ENCODE data around the gene SRRM2. TPM values are rescaled to one million over a fixed set of nuclear protein-coding genes. Genes with fewer than 3 reads are reported as not detected.

Gene SRRM2
- total RNA-seq, 1 donor from 2014 or later, result 963 TPM

DNA sequence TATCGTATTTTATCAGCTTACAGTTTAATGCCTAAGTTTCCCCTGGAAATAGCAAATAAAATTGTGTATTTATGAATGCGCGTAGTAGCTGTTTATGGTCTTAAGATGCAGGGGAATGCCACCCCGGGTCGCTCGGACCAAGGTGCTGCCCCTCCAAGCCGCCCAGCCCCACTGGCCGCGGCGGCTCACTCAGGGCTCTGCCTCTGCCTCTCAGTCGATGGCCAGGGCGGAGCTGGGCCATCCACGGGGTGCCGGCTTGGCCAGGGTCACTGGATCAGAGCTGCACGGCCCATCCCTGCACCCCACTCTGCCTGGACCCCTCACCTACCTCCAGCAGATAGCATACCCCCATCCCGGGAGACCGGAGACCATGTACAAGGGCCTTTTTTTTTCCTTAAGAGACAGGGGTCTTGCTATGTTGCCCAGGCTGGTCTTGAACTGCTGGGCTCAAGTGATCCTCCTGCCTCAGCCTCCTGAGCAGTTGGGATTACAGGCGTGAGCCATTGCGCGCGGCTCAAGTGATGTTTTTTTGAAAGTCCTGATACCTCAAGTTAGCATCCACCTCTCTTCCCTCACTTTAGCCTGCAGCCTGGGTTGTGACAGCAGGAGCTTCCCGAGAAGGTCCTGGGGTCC, 43.4 kb upstream of the SRRM2 start:
- ChIA-PET POLR2A (no interaction called here), CTCF (no interaction called here)
- intact Hi-C loops (cut with micrococcal nuclease), result no loop called here
- TF ChIP-seq, protein P1, sequence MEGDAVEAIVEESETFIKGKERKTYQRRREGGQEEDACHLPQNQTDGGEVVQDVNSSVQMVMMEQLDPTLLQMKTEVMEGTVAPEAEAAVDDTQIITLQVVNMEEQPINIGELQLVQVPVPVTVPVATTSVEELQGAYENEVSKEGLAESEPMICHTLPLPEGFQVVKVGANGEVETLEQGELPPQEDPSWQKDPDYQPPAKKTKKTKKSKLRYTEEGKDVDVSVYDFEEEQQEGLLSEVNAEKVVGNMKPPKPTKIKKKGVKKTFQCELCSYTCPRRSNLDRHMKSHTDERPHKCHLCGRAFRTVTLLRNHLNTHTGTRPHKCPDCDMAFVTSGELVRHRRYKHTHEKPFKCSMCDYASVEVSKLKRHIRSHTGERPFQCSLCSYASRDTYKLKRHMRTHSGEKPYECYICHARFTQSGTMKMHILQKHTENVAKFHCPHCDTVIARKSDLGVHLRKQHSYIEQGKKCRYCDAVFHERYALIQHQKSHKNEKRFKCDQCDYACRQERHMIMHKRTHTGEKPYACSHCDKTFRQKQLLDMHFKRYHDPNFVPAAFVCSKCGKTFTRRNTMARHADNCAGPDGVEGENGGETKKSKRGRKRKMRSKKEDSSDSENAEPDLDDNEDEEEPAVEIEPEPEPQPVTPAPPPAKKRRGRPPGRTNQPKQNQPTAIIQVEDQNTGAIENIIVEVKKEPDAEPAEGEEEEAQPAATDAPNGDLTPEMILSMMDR (IDR thresholded peaks at IDR 0.05), result no peak
- Mint-ChIP-seq H3K9me3 (no peaks in the 10 kb centered on the region), H3K4me1 (no peaks in the 10 kb centered on the region), H3K27ac (no peak overlapping the region), H3K27me3 (no peaks in the 10 kb centered on the region), H3K4me3 (no peak overlapping the region), H3K36me3 (ENCODE audit: low read depth) (peaks cover 22% of the 10 kb centered on the region)
- DNase-seq (no peak), ATAC-seq (ENCODE audit: low read depth) (no peak)

DNA sequence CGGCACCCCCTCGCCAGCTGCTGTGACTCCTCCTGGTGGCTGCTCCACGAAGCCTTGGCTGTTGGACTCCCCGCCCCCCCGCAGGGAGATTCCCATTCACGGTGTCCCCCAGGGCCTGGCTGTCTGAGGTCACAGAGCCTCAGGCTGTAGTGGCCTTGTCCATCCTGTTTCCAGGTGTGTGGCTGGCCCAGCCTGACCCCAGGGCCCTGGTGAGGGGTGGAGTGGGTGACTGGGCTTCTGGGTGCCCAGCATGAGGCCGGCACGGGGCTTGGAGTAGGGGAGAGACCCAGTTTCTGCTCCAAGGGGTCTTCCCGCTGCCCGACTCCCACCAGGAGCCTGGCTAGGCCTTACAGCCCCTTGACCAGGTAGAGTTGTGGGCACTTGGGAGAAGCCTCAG, 42.9 kb upstream of the SRRM2 start:
- H3K27ac Mint-ChIP-seq, result no peak overlapping the region
- intact Hi-C loops (cut with micrococcal nuclease), result no loop called here

DNA sequence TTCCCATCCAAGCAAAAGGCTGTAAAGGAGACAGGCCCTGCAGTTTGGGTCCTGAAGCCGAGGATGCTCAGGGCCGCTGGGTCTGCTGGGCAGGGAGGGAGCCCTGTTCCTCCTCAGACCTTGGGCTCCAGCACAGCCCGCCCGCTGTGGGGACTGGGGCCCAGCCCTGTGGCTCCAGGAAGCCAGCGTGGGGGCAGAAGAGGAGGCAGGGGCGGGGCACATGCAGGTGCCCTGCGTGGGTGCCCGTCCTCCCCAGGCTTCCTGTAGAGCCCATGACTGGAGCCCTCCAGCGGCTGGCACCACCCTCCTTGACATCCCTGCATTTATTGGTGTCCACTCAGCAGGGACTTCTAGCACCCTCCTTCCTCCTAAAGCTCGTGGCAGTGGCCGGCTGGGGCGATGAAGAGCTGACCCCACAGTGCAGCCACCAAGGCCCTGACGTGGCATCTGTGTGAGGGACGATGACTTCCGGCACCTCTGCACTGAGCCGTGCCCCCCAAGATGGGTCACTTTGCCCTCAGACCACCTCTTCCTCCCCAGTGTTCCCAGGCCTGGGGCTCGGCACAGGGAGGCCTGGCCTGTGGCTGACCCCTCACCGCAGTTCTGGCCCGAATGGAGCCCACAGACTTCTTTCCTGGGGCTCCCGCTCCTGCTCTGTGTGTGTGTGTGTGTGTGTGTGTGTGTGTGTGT, 42.3 kb upstream of the SRRM2 start:
- H3K9me3 Mint-ChIP-seq, result no peaks in the 10 kb centered on the region
- TF ChIP-seq, protein P1 (IDR thresholded peaks at IDR 0.05), result no peak
- H3K36me3 Mint-ChIP-seq (ENCODE audit: low read depth), result peaks cover 19% of the 10 kb centered on the region
- peaks cover 2% of the 10 kb centered on the region for H3K27me3 Mint-ChIP-seq
- DNase-seq, result no peak
- peaks cover 2% of the 10 kb centered on the region for H3K4me1 Mint-ChIP-seq
- no peak for ATAC-seq (ENCODE audit: low read depth)
- intact Hi-C loops (cut with micrococcal nuclease), result no loop called here
- H3K4me3 Mint-ChIP-seq, result no peak overlapping the region
- ChIA-PET CTCF (no interaction called here), POLR2A (no interaction called here)
- H3K27ac Mint-ChIP-seq, result no peak overlapping the region

More for the DNA sequence above, 42.9 kb upstream of the SRRM2 start:
- peaks cover 22% of the 10 kb centered on the region for H3K36me3 Mint-ChIP-seq (ENCODE audit: low read depth)
- H3K27me3 Mint-ChIP-seq, result no peaks in the 10 kb centered on the region
- ChIA-PET CTCF (no interaction called here), POLR2A (no interaction called here)
- no peak for ATAC-seq (ENCODE audit: low read depth)
- TF ChIP-seq, protein P1 (IDR thresholded peaks at IDR 0.05), result no peak
- no peaks in the 10 kb centered on the region for H3K9me3 Mint-ChIP-seq
- H3K4me1 Mint-ChIP-seq, result no peaks in the 10 kb centered on the region
- H3K4me3 Mint-ChIP-seq, result no peak overlapping the region
- no peak for DNase-seq

DNA sequence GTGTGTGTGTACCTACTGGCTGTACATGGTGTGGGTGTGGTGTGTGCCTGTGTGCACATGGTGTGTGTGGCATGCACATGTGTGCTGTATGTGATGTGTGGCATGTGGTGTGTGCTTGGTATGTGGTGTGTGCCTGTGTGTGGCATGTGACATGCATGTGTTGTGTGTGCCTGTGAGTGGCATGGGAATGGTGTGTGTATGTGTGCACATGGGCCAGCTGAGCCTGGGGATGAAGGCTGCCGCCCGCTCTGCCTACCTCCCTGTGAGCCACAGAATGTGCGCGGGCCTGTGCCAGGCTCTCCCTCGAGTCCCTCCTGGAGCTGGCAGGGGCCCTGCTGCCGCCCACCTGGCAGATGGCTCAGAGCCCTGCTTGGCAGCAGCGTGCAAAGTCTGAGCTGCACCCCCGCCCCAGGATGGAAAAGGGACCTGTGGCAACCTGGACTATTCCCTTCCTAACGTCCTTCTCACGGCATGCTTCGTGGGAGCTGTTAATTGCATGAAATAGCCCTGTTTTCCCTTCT, 41.7 kb upstream of the SRRM2 start:
- intact Hi-C loops (cut with micrococcal nuclease), result no loop called here
- Mint-ChIP-seq H3K4me1 (peaks cover 7% of the 10 kb centered on the region), H3K27me3 (peaks cover 2% of the 10 kb centered on the region), H3K36me3 (ENCODE audit: low read depth) (peaks cover 18% of the 10 kb centered on the region), H3K4me3 (no peak overlapping the region), H3K27ac (no peak overlapping the region), H3K9me3 (no peaks in the 10 kb centered on the region)
- DNase-seq, result no peak
- ChIA-PET CTCF (no interaction called here), POLR2A (no interaction called here)
- ATAC-seq (ENCODE audit: low read depth), result no peak
- TF ChIP-seq, protein P1 (IDR thresholded peaks at IDR 0.05), result no peak

DNA sequence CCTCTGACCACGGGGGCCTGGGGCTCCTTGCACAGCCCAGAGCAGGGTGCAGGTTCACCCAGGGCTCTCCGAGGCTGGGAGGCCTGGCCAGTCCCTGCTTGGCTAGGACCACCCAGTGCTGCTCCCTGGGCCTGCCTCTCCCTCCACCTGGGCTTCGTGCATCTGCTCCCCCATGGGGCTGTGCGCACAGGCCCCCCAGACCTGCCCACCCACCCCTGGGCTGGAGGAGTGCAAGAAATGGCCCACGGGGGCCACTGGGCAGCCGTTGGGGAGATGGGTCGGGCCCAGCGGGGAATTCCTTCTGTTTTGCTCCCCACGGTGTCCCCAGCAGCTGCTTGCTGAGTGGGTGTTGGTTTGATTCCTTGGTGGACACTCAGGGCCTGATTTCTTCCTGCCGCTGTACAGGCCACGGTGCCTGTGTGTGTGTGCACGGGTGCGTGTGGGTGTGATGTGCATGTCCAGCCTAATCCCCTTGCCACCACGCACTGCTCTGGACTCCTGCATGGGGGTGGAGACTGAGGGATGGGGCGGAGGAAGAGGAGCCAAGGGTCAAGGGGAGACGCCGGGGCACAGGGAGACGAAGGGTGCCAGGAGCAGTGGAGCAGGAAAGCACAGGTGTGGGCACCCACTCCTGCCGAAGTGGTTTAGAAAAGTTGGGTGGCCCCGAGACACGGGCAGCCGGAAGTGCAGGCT, 40.9 kb upstream of the SRRM2 start:
- H3K36me3 Mint-ChIP-seq (ENCODE audit: low read depth), result peaks cover 16% of the 10 kb centered on the region
- H3K9me3 Mint-ChIP-seq, result no peaks in the 10 kb centered on the region
- peaks cover 2% of the 10 kb centered on the region for H3K27me3 Mint-ChIP-seq
- ChIA-PET POLR2A (no interaction called here), CTCF (no interaction called here)
- no peak overlapping the region for H3K27ac Mint-ChIP-seq
- DNase-seq, result no peak
- no peak for ATAC-seq (ENCODE audit: low read depth)
- H3K4me3 Mint-ChIP-seq, result no peak overlapping the region
- TF ChIP-seq, protein P1 (IDR thresholded peaks at IDR 0.05), result no peak
- peaks cover 10% of the 10 kb centered on the region for H3K4me1 Mint-ChIP-seq
- intact Hi-C loops (cut with micrococcal nuclease), result no loop called here
